HG03460 (cell line): ENCODE data around the gene SLC25A14.

ENCODE experiments used
- ATAC-seq: cut with Tn5 transposase; IDR thresholded peaks from one replicate; pipeline ENCODE4 v1.9.1; 2021; ENCODE audit not compliant: unreplicated experiment

Gene SLC25A14

DNA sequence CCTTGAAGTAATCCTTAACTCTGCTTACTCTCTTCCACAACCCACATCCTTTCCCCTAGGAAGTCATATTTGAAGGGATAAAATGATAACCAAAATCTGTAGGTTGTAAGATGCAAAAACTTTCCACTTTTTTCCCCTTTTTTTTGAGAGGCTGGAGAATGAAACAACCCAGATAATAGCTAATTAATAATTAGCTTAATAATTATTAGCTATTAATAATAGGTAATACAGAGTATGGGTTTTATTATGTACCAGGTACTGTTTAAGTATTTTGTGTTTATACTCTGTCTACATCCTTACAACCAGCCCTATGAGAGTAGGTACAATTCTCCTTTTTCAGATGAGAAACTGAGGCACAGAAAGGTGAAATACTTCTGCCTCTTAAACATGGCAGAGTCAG lies 36.4 kb downstream of the SLC25A14 start:
- no peak for ATAC-seq

DNA sequence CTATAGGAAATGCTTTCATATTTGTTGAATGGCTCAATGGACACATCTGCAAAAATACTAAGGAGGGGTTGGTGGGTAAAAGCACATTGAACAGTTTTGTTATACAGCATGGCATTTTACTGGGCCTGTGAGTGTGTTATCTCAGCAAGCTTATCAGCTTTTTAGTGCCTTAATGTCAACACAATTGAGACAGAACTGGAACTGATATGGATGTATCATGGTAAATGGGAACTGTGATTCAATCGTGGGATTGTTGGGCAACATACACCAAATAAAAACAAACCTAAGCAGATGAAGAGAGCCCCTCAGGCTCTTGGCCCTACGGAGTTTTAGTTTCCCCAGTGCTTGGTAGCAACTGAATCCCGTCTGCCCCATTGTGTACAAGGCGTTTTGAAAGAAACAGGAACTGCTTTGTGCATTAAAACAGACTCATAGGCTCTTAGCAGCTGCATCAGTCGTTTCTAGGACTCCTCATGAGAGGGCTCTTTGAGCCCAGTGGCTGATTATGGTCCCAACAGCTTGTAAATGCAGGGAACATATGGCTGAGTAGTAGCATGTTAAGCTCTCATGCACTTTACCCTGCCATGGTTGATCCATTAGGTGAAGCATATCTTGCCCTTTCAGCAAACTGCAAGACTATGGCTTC lies 38.4 kb downstream of the SLC25A14 start:
- ATAC-seq, result no peak

- ATAC-seq, result no peak
Observed at GRCh38 chrX:130385520-130385919, 45.8 kb downstream of the SLC25A14 start, which contains the start of gene GPR119. Gene GPR119 (minus strand): TSS chrX:130385674. CDS start chrX:130385447, 227 bp downstream.

GRCh38 chrX:130386408-130386808 lies 46.7 kb downstream of the SLC25A14 start:
- no peak for ATAC-seq

GRCh38 chrX:130393451-130394074 lies 53.8 kb downstream of the SLC25A14 start:
- no peak for ATAC-seq

DNA sequence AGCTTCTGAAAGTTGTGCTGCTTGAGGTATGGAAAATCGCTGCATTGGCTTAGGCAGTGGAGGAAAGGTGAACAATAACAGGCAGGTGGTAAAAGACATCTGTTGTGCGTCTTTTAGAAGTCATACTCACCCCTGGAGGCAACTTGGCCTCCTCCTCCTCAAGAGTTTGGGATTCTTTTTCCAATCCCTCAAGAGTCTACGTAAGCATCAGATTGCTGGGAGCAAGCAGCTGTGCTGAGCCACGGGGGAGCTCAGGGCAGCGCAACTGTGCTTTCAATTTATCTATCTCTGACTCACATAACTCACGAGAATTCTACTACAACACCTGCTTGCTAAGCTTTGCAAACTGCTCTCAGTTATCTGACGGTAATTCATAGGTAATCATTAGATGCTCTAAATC lies 55.6 kb downstream of the SLC25A14 start:
- ATAC-seq, result no peak

GRCh38 chrX:130401415-130402207 lies 61.9 kb downstream of the SLC25A14 start, which contains the start of gene RBMX2:
Gene RBMX2 (plus strand): TSS chrX:130401987. CDS start chrX:130402033, 46 bp downstream.
- ATAC-seq, result peak; percentile 93

DNA sequence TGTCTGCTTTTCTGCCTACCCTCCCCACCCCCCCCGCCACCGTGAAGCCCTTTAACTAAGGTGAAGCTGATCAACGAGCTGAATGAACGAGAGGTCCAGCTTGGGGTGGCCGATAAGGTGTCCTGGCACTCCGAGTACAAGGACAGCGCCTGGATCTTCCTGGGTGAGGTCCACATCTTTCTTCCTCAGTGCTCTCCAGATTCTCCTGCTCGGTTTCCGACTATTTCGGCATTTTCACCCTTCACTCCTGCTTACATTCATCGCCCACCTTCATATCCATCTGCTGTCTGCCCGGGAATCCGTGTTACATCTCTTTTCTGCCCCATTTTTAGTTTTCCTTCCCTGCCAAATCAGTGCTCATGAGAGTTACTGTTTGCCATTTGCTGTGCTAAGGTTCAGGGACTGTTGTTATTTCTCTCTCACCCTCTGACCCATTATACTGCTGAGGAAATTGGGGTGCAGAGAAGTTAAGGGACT lies 62.5 kb downstream of the SLC25A14 start:
- no peak for ATAC-seq

- ATAC-seq, result no peak
Observed at GRCh38 chrX:130413415-130413814, 73.7 kb downstream of the SLC25A14 start.

DNA sequence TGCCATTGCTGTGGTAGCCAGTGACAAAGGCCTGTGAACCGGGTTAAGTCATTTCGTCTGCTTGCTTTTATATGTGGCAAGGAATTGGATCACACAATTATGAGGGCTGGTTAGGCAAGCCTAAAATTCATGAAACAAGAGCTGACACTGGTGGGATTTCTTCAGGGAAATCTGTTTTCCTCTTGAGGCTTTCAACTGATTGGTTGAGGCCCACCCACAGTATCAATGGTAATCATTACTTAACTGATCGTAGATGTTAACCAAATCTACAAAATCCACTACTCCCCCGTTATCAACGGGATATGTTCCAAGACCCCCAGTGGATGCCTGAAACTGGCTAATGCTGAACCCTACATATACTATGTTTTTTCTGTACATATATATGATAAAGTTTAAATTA lies 75.1 kb downstream of the SLC25A14 start:
- ATAC-seq, result no peak

GRCh38 chrX:130415201-130415600 lies 75.5 kb downstream of the SLC25A14 start:
- no peak for ATAC-seq

DNA sequence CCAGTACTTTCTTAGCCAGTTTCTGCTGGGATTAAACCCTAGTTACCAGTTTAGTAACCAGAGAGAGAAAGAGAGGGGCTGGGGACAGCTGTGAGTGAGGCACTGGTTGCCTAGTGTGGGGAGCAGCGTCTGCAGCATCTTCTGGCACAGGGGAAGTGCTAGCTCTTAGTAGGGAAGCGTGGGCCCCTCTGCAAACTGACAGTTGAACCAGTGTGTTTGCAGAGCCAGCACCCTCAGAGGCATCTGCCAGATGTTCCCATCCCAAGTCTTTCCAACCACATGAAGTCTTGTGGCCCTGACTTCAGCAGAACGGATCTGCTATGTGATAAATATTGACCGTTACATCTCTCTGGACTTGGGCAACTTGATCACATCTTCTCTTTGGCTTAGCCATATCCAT lies 77.1 kb downstream of the SLC25A14 start:
- no peak for ATAC-seq

- peak; percentile 46 for ATAC-seq
Observed at GRCh38 chrX:130418066-130418465, 78.3 kb downstream of the SLC25A14 start.

DNA sequence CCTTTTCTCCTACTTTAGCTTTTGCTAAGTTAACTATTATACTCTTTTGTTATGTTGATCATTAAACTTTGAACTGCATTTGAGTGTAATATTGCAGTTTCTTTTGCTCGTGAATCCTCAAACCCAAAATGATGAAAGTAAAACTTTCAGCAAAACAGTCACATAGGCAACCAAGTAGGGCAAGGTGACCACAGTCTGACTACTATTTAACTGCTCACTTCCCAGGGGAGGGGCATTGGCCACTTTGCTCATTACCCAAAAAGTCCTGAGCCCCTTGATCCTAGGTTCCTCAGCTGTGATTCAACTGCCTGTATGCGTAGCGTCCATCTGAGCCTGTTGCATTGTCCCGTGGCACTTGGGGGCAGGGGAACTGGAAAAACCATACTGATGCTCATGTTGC lies 79.0 kb downstream of the SLC25A14 start:
- ATAC-seq, result peak; percentile 53

DNA sequence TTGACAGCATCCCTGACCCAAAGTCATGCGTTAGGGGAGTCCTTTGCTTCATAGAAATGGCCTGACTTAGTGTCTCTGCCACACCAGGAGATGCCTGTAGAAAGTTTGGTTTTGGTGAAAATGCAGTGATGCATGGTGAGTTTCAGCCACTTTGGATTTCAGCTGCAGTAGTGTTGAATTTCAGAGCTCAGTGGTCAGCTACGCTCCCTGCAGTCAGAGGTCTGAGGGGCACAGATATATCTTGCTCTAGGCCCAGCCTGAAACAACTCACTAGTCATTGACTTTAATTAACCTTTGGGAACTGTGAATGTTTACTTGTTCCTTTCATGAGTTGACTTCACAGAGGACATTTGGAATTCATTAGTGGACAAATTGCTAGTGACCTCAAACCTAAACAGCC lies 79.5 kb downstream of the SLC25A14 start:
- peak; percentile 44 for ATAC-seq
